H9 (cell line): Measurements from ENCODE around the gene YPEL1. TPM values are rescaled to one million over a fixed set of nuclear protein-coding genes. Genes with fewer than 3 reads are reported as not detected.

Source experiments
- DNase-seq: peaks from one replicate; pipeline ENCODE4 v3.0.0-alpha.2; 2017
- H2AFZ ChIP-seq: one replicate; pipeline ENCODE4 v1.6.1; 2013; ENCODE audit warnings: mild to moderate bottlenecking, low read length, control low read depth, moderate library complexity
- H2AK5ac ChIP-seq: 2 replicates; pipeline ENCODE4 v1.6.1; 2013; ENCODE audit warnings: low read length, control low read depth, mixed read lengths; ENCODE audit not compliant: insufficient read length
- H2BK120ac ChIP-seq: one replicate; pipeline ENCODE4 v1.6.1; 2013; ENCODE audit warnings: low read depth, mild to moderate bottlenecking, low read length, control low read depth, inconsistent platforms; ENCODE audit not compliant: poor library complexity, severe bottlenecking
- H2BK12ac ChIP-seq: 2 replicates; pipeline ENCODE4 v1.6.1; 2013; ENCODE audit warnings: low read length, control low read depth, mixed read lengths, low read depth; ENCODE audit not compliant: insufficient read length
- H2BK15ac ChIP-seq: 2 replicates; pipeline ENCODE4 v1.6.1; 2013; ENCODE audit warnings: low read depth, low read length, control low read depth
- H2BK20ac ChIP-seq: one replicate; pipeline ENCODE4 v1.6.1; 2013; ENCODE audit warnings: low read depth, mild to moderate bottlenecking, low read length, control low read depth, inconsistent platforms; ENCODE audit not compliant: poor library complexity, severe bottlenecking
- H2BK5ac ChIP-seq: 2 replicates; pipeline ENCODE4 v1.6.1; 2013; ENCODE audit warnings: low read length, control low read depth, mixed read lengths; ENCODE audit not compliant: insufficient read length
- H3K14ac ChIP-seq: 2 replicates; pipeline ENCODE4 v1.6.1; 2013; ENCODE audit warnings: low read length, control low read depth; ENCODE audit not compliant: insufficient read depth
- H3K18ac ChIP-seq: 2 replicates; pipeline ENCODE4 v1.6.1; 2013; ENCODE audit warnings: low read depth, mild to moderate bottlenecking, mixed read lengths, low read length, control low read depth; ENCODE audit not compliant: insufficient read length
- H3K23ac ChIP-seq: 2 replicates; pipeline ENCODE4 v1.6.1; 2013; ENCODE audit warnings: low read length, control low read depth, mixed read lengths, low read depth; ENCODE audit not compliant: insufficient read length
- H3K23me2 ChIP-seq: 2 replicates; pipeline ENCODE4 v1.6.1; 2013; ENCODE audit warnings: low read depth, mild to moderate bottlenecking, mixed read lengths, low read length, control low read depth; ENCODE audit not compliant: insufficient read length, poor library complexity, severe bottlenecking
- H3K27ac ChIP-seq: 2 replicates; pipeline ENCODE4 v1.5.1; 2013; ENCODE audit warnings: low read length, control low read depth, mixed read lengths, low read depth; ENCODE audit not compliant: insufficient read length
- H3K27me3 ChIP-seq: 2 replicates; pipeline ENCODE4 v1.6.1; 2013; ENCODE audit warnings: low read length, control low read depth, inconsistent platforms; ENCODE audit not compliant: insufficient read depth
- H3K4ac ChIP-seq: 2 replicates; pipeline ENCODE4 v1.6.1; 2013; ENCODE audit warnings: low read depth, mild to moderate bottlenecking, control low read depth, inconsistent platforms, low read length, moderate library complexity
- H3K4me1 ChIP-seq: 2 replicates; pipeline ENCODE4 v1.6.1; 2013; ENCODE audit warnings: low read length, control low read depth, inconsistent platforms; ENCODE audit not compliant: insufficient read depth
- H3K4me2 ChIP-seq: 2 replicates; pipeline ENCODE4 v1.6.1; 2013; ENCODE audit warnings: low read length, control low read depth, mixed read lengths; ENCODE audit not compliant: insufficient read length, insufficient read depth
- H3K56ac ChIP-seq: 2 replicates; pipeline ENCODE4 v1.6.1; 2013; ENCODE audit warnings: low read depth, mild to moderate bottlenecking, mixed read lengths, low read length, control low read depth; ENCODE audit not compliant: insufficient read length
- H3K79me1 ChIP-seq: 2 replicates; pipeline ENCODE4 v1.6.1; 2013; ENCODE audit warnings: low read depth, mild to moderate bottlenecking, moderate library complexity, low read length, control low read depth, inconsistent platforms; ENCODE audit not compliant: insufficient read depth, poor library complexity, severe bottlenecking
- H3K79me2 ChIP-seq: 2 replicates; pipeline ENCODE4 v1.6.1; 2013; ENCODE audit warnings: low read length, control low read depth, inconsistent platforms; ENCODE audit not compliant: insufficient read depth
- H3K9ac ChIP-seq: 2 replicates; pipeline ENCODE4 v1.6.1; 2013; ENCODE audit warnings: low read length, control low read depth, mixed read lengths; ENCODE audit not compliant: insufficient read length; ENCODE audit errors: extremely low read depth
- H3K9me3 ChIP-seq: one replicate; pipeline ENCODE4 v1.6.1; 2013; ENCODE audit warnings: low read depth, low read length, inconsistent platforms; ENCODE audit not compliant: control insufficient read depth
- H3T11ph ChIP-seq: one replicate; pipeline ENCODE4 v1.6.1; 2013; ENCODE audit warnings: mild to moderate bottlenecking, low read length, control low read depth, inconsistent platforms
- H4K20me1 ChIP-seq: one replicate; pipeline ENCODE4 v1.6.1; 2013; ENCODE audit not compliant: control insufficient read depth, insufficient read length, insufficient read depth
- H4K5ac ChIP-seq: 2 replicates; pipeline ENCODE4 v1.6.1; 2013; ENCODE audit warnings: low read depth, mild to moderate bottlenecking, mixed read lengths, low read length, control low read depth; ENCODE audit not compliant: insufficient read length
- H4K8ac ChIP-seq: replicated peaks from 2 replicates; pipeline ENCODE4 v1.6.1; 2013; ENCODE audit warnings: low read length, control low read depth, mixed read lengths, low read depth; ENCODE audit not compliant: insufficient read length
- H4K91ac ChIP-seq: 2 replicates; pipeline ENCODE4 v1.6.1; 2013; ENCODE audit warnings: low read depth, mild to moderate bottlenecking, moderate library complexity, mixed read lengths, low read length, control low read depth; ENCODE audit not compliant: insufficient read length
- H3K27ac Mint-ChIP-seq, 3 experiments: 2 replicates in 2 of 3; 3 replicates in 1 of 3; pipeline ENCODE4 v1.8.0; 2020 to 2021; ENCODE audit warnings: mixed read lengths in 3 of 3, mild to moderate bottlenecking in 1 of 3, moderate library complexity in 1 of 3
- H3K27me3 Mint-ChIP-seq: 2 replicates; pipeline ENCODE4 v1.8.0; 2021; ENCODE audit warnings: low read depth, mild to moderate bottlenecking, moderate library complexity, mixed read lengths
- H3K36me3 Mint-ChIP-seq, 3 experiments: 2 replicates in 2 of 3; 3 replicates in 1 of 3; pipeline ENCODE4 v1.8.0; 2020 to 2021; ENCODE audit warnings: low read depth in 3 of 3, mixed read lengths in 3 of 3; ENCODE audit not compliant: insufficient read depth in 1 of 3
- H3K4me1 Mint-ChIP-seq, 2 experiments: 2 replicates each; pipeline ENCODE4 v1.8.0; 2020; ENCODE audit warnings: mixed read lengths in 2 of 2
- H3K4me3 Mint-ChIP-seq, 2 experiments: 2 replicates in 1 of 2; 3 replicates in 1 of 2; pipeline ENCODE4 v1.8.0; 2020 to 2021; ENCODE audit warnings: mild to moderate bottlenecking in 2 of 2, mixed read lengths in 2 of 2, moderate library complexity in 1 of 2
- H3K9me3 Mint-ChIP-seq, 2 experiments: 2 replicates in 1 of 2; 3 replicates in 1 of 2; pipeline ENCODE4 v1.8.0; 2020; ENCODE audit warnings: mild to moderate bottlenecking in 2 of 2, mixed read lengths in 2 of 2, moderate library complexity in 1 of 2
- WGBS: extraction: QIAGEN DNeasy Blood & Tissue Kit; methylation state at CpG from one replicate; pipeline ENCODE4 v1.1.7; 2013; ENCODE audit warnings: missing lambda C conversion rate, low lambda C conversion rate, mixed read lengths; ENCODE audit not compliant: insufficient read length; ENCODE audit errors: extremely low coverage; 5-methylcytosine and 5-hydroxymethylcytosine counted together
- total RNA-seq: library from RNA; stranded (reverse); gene quantifications from 2 replicates; pipeline ENCODE4 v1.2.1, GENCODE V29; 2021
- TF ChIP-seq, protein P1 (sequence below): fragments of 200-600 bp; sonication (generic); conservative IDR thresholded peaks from 3 replicates; pipeline ENCODE4 v1.8.0; 2021; ENCODE audit warnings: antibody characterized with exemption, mild to moderate bottlenecking

YPEL1 gene
- total RNA-seq, 1 experiment from 2014 or later = 5.4 TPM

DNA sequence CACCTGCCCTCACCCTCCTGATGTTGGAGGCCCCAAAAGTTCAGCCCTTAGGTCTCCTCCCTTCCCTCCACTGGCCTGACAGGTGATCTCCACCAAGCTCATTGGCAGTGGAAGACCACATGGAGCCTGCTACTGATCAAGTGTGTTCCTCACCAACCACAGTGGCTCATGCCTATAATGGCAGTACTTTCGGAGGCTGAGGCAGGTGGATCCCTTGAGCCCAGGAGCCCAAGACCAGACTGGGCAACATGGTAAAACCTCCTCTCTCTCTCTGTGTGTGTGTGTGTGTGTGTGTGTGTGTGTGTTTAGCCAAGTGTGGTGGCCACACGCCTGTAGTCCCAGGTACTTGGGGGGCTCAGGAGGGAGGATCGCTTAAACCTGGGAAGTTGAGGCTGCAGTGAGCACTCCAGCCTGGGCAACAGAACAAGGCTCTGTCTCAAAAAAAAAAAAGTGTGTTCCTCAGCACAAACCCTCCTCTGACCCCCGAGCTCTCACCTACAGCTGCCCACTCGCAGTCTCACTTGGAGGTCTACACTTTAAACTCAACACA is 4.3 kb upstream of the YPEL1 start:
- no CpG with 5 or more reads among the region's 5 CpGs for WGBS

More for the DNA sequence above, 4.3 kb upstream of the YPEL1 start:
- Histone ChIP-seq H3T11ph (no peak overlapping the region), H3K27me3 (no peaks in the 10 kb centered on the region; the same call in 1 of the 2 replicates), H3K9ac (no peak overlapping the region), H3K23ac (no peak overlapping the region), H2AFZ (no peak overlapping the region), H4K8ac (no peak overlapping the region), H2AK5ac (no peak overlapping the region), H4K20me1 (no peaks in the 10 kb centered on the region), H2BK12ac (no peak overlapping the region), H3K18ac (no peak overlapping the region), H3K9me3 (no peaks in the 10 kb centered on the region), H2BK15ac (no peak overlapping the region), H3K27ac (no peak overlapping the region), H3K56ac (no peak overlapping the region), H4K5ac (no peak overlapping the region), H3K23me2 (peaks cover 3% of the 10 kb centered on the region), H3K79me2 (no peaks in the 10 kb centered on the region), H4K91ac (no peak overlapping the region), H3K4me2 (no peak overlapping the region), H2BK120ac (no peak overlapping the region), H2BK20ac (no peak overlapping the region), H3K14ac (no peak overlapping the region), H3K79me1 (no peaks in the 10 kb centered on the region), H3K4ac (no peak overlapping the region), H3K4me1 (no peaks in the 10 kb centered on the region), H2BK5ac (no peak overlapping the region)
- TF ChIP-seq, protein P1, sequence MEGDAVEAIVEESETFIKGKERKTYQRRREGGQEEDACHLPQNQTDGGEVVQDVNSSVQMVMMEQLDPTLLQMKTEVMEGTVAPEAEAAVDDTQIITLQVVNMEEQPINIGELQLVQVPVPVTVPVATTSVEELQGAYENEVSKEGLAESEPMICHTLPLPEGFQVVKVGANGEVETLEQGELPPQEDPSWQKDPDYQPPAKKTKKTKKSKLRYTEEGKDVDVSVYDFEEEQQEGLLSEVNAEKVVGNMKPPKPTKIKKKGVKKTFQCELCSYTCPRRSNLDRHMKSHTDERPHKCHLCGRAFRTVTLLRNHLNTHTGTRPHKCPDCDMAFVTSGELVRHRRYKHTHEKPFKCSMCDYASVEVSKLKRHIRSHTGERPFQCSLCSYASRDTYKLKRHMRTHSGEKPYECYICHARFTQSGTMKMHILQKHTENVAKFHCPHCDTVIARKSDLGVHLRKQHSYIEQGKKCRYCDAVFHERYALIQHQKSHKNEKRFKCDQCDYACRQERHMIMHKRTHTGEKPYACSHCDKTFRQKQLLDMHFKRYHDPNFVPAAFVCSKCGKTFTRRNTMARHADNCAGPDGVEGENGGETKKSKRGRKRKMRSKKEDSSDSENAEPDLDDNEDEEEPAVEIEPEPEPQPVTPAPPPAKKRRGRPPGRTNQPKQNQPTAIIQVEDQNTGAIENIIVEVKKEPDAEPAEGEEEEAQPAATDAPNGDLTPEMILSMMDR = no peak
- Mint-ChIP-seq H3K9me3 (no peaks in the 10 kb centered on the region; a peak in 1 of 5 replicates), H3K4me1 (peaks cover 7 to 11% of the 10 kb centered on the region in 2 experiments), H3K36me3 (peaks cover 0 to 2% (median 0%) of the 10 kb centered on the region in 3 experiments; a peak in 2 of 7 replicates), H3K27me3 (peaks cover 64% of the 10 kb centered on the region), H3K4me3 (no peak overlapping the region), H3K27ac (peak overlapping the region in 1 of 3 experiments; percentile 1; a peak in 1 of 7 replicates)
- no peak for DNase-seq
